Keratinocyte (primary cell): ENCODE measurements around the gene ESRRG.

Experiments used
- CTCF ChIP-seq, 3 experiments: IDR thresholded peaks in 1 of 3; conservative IDR thresholded peaks in 1 of 3; optimal IDR thresholded peaks in 1 of 3; 2 replicates in 2 of 3; 3 replicates in 1 of 3; pipeline versions ENCODE3 to v1.5.1; 2011; ENCODE audit warnings: low read length in 3 of 3, mild to moderate bottlenecking in 3 of 3, moderate library complexity in 2 of 3, control low read depth in 1 of 3, inconsistent platforms in 1 of 3; ENCODE audit not compliant: insufficient read depth in 2 of 3; ENCODE audit errors: extremely low read depth in 1 of 3
- EZH2 ChIP-seq: IDR thresholded peaks from one replicate; pipeline ENCODE4 v1.6.1; 2012; ENCODE audit warnings: inconsistent platforms, mild to moderate bottlenecking, low read length, moderate library complexity

DNA sequence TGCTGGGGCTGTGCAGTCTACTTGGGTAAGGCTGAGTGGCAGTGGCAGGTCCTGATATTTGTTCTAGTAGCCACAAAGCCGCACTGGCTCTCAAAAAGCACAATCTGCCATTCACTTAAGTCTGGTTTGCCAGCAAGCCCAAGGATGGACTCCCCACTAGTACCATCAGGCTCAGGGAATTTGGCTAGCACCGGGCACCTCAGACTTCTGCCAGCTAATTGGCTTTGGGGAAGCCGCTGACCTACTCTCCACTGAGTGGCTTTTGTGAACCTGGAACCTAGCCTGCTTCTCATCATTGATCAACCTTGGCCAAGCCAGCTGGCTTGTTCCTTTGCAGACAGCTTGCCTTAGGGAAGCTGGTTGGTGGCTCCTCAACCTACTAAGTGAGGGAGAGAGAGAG is 83.1 kb downstream of the ESRRG start:
- no peak for TF ChIP-seq CTCF (optimal IDR thresholded peaks at IDR 0.05 in 1 of 3, IDR thresholded peaks at IDR 0.05 in 1 of 3, conservative IDR thresholded peaks at IDR 0.05 in 1 of 3; ENCODE audit: extremely low read depth in 1 of 3, insufficient read depth in 2 of 3, low read length in 3 of 3)
- TF ChIP-seq EZH2, result no peak
